Measurements from ENCODE around the gene SCUBE3.

SCUBE3 gene

DNA sequence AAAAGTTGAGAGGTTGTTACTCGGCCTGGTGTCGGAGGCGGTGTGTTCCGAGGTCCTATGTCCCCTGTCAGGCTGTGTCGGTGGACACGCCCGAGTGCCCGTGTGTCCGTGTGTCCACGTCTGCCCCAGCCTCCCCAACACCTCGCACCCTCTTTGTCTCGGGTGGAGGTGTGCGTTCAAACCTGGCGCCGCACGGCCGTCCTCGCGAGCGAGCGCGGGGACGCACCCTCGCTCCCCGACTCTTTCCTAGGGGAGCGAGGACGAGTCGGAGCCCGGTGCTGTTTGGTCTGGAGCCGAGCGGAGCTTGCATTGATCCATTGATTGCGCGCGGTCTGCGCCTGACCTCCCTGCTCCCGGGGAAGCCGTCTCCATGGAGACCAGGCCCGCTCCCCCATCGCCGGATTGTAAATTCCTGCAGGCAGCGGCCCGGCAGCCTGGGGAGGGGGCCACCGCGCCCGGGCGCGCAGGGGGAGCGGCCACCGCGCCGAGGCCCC lies 411 bp upstream of the SCUBE3 start:
- DNase-seq (ENCODE audit: low spot score): peak; percentile 55

DNA sequence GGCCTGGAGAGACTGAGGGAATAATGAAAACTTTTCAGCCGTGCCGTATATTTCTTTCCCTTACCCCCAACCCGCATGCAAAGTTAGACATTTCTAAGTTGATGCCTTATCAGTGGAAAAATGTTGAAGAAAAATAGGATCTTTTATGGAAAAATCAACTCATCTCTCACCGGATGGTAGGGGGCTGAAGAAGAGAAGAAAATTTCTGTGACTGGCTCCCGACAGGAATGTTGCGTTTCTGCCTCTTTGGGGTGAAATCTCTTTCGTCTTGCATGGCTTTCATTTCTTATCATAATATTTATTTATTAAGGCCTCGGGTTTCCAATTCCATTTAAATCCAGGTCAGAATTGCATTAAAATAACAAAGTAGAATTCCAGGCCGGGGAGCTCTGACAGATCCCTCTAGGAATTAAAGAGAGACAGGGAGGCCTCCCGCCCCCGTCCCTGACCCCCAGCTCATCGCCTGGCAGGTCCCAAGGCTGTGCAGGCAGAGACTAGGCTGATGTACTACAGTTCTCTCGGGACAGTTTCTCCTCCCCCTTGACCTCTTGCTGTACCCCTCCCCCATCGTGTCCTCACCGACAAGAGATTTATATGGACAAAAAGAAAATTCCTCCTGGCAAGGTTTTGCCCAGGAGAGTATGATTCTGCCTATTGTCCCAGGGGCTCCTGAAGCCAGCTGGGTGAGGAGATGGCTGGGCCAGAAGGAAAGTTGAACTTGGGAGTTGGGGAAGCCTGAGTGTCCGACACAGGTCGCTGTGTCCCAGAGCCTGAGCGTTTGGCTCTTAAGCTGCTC lies 1.3 kb downstream of the SCUBE3 start:
- DNase-seq (ENCODE audit: low spot score): no peak

DNA sequence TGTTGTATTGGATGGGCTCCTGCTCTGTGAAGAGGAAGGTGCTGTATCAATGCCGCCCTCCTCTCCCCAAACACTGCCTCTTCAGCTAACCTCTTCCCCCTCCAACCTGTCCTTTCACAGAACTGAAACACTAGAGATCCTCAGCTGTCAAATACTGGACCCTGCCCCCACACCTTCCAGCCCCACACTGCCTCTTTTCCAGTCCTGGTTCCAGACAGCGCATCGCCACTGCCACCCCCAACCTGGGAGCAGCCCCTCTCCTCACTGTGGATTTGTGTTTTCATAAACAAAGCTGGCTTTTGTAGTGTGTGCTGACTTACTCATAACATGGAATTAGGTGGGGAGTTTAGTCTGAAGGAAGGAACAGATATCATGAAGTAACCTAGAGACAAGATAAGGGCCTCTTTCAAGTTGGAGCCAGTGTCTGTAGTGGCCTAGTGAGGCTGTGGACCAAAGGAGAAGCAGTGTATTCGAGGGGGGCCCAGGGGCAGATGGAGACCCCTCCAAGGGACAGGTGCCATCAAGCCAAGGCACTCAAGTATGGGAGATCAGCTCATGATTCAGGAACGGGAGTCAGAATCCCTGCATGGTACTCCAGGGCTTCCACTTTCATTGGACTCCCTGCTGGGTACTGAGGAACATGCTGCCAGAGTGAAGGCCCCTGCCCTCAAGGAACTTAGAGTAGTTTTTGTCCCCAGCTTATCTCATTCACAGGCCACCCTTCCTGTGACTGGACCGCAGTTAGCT lies 2.1 kb downstream of the SCUBE3 start:
- DNase-seq (ENCODE audit: low spot score): no peak

DNA sequence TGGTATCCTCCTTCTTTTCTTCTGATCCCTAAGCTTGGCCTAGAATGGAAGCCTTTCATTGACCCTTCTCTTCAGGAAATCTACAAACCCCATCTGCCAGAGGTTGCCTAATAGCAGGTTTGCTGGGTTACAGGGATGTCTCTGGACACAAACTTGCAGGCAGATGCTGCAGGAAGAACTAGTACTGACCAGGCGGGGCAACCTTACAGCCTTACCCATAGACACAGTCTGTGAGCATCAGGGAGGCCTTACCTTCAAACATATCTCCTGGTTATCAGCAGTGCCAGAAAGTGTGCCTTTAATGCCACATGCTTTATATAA lies 2.6 kb downstream of the SCUBE3 start:
- DNase-seq (ENCODE audit: low spot score): no peak

DNA sequence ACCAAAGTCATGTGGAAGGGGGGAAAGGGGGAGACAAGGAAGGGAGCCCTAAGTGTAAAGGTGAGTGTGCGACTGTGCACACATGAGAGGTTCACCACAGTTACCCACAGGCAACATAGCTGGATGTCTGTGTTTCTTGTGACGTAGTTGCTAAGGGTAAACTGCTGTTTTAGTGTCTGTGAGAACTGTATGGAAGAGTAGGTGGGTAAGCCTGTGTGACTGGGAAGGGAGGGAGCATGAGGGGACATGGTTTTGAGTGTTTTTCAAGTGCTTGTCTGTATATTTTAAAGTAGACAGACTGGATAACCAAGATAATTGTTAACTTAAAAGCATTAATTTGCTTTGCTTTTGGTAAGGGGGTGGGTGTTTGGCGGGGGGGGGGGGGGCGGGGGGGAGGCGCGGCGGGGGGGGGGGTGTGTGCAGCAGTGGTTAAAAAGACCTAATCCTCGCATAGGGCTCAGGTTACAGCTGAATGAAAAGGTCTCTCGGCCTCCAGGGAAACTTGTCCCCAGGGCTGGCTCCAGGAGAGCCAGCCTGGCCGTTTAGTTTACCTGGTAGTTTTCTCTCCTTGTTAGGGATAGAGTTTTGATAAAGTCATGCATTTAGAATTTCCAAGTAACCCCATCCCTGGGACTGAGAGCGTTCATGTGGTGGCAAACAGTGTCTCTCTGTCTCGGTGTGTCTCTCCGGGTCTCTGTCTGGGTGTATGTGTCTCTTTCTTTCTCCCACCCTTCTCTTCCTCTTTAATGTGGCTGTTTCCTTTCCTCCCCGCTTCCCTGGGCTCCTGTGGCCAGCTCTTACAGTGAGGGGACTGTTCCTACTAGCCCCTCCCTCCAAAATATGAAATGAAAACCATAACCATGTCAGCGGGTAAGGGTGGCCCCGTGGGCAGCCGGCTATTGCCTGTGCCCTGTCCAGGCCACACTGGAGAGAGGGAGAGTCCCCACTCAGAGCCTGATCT lies 3.4 kb downstream of the SCUBE3 start:
- no peak for DNase-seq (ENCODE audit: low spot score)

DNA sequence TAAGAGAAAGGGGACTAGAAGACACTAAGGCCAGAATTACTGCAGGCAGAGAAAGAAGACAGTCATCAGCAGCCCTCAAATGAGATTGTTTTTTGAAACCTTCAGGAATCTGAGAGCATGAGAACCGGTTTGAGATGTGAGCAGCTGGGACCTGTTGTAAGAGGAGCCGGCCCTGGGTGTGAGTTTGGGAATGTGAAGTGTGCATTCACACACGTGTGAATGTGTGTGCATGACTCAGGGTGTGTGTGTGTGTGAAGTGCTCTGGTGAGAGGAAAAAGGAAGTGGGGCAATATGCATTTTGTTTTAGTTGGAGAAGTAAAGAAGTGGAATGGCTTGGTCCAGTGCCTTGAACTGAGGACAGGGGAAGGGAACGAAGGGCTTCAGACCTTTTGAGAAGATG lies 4.3 kb downstream of the SCUBE3 start:
- DNase-seq (ENCODE audit: low spot score): no peak

DNA sequence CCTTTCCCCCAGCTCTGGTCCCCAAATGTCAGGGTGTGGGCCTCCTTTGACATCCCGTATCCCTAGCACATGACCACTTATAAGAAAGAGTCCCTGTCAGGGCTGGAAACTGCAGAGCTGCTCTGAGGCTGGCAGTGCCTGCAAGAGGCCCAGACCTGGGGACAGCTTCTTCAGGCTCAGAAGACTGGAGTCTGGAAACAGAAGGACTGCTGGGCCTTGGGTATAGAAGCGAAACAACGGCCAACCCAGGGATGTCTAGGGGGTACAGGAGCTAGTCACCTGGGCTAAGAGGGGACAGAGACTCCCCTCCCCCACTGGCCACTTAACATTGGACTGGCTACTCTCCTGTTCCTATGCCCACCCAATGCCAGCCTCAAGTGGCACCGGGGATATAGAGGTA lies 4.7 kb downstream of the SCUBE3 start:
- DNase-seq (ENCODE audit: low spot score): no peak

DNA sequence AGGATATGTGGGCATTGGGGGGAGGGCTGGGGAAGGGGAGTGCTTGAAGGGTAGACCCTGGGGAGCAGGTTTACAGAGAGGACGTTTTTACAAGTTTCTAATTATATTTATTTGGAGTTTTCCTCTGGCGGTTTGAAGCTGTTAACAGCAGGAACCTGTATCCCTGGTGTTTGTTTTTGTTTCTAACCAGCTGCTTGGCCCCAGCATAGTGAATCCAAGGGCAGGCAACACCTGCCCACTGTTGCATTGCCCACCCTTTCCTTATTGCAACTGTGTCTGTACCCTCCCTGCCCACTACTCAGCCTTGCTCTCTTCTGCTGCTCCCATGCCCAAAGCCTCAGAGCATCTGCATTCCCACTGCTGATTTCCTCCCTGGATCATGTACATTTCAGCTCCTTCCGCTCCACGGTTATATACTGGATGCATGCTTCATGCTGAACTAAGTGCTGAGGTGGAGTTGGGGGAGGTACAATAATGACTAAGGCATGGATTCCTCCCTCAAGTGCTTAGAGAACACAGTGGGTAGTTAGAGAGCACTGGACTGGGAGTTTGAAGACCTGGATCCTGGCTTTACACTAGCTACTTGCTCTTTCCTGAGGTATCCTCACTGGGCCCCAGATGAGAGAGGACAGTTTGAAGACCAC lies 6.0 kb downstream of the SCUBE3 start:
- no peak for DNase-seq (ENCODE audit: low spot score)

DNA sequence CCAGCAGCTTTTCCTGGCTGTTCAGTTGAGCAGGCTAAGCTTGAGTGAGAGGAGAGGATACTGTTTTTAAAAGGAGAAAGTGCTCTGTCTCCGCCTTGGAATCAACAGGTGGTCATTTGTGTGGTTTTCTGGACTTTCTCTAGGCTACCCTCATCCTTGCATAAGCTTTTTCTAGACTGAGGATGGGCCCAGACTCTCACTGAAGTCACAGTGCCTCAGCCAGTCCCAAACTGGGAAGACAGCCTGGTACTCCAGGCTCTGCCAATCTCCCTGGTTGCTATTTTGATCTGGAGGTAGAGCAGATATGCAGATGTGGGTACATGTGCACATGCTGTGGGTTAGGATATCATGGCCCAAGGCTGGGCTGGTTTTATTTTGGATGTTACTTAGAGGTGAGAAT lies 7.0 kb downstream of the SCUBE3 start:
- no peak for DNase-seq (ENCODE audit: low spot score)

DNA sequence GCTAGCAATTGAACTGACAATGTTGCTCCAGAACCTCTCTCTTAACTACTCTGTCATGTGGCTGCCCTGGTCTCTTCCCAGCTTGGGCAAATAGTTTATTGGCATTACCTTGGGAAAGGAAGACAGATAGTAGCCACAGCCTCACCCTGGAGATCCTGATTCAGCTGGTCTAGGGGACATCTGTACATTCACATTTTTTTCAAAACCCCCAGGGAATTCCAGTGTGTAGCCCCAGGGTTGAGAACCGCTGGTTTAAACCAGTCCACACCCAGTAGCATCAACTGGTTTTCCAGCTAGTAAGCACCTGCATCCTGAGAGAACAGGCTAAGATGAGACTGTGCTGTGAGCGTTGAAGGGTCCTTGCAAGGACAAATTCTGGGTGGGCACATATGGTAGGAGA lies 9.6 kb downstream of the SCUBE3 start:
- no peak for DNase-seq (ENCODE audit: low spot score)

DNA sequence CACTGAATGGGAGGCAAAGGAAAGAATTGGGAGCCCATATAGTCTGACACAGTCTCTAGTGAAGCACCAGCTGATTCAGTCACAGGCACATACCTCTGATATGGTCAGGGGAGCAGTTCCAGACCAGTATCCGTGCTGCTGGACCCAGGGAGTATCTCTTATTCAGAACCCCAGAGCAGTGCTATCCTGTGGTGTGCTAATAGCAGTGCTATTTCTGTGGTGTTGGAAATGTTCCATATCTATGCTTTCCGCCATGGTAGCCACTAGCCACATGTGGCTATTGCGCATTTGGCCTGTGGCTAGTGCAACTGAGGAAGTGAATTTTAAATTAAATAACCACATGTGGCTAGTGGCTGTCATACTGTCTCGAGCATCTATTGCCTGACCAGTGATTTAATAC lies 11.0 kb downstream of the SCUBE3 start:
- DNase-seq (ENCODE audit: low spot score): no peak

DNA sequence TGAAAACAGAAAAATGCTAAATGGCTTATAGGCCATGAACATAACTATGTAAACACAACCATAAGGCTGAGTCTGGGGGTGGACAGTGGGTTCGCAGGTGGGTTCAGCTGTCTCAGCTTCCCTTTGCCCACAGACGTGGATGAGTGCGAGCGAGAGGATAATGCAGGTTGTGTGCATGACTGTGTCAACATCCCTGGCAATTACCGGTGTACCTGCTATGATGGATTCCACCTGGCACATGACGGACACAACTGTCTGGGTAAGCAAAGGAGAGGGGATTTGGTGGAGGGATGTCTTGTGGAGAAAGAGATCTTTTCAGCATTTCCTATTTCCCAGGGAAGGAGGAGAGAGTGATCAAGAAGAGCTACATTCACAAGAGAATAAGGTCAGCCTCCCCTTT lies 14.7 kb downstream of the SCUBE3 start:
- no peak for DNase-seq (ENCODE audit: low spot score)

DNA sequence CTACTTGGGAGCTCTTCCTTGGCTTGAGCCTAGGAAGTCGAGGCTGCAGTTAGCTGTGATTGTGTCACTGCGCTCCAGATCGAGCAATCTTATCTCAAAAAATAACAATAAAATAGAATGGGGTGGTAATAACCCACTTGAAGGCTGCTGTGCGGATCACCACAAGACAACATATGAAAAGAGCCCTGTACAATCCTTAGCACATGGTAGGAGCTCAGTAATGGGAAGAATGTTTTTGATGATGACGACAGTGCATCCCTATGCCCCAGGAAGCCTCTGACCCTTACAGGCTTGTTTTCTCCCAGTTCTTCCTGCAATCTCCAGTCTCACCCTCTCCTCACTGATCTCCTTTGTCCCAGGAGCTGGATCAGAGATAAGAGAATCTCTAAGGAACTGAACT lies 15.5 kb downstream of the SCUBE3 start:
- DNase-seq (ENCODE audit: low spot score): no peak

DNA sequence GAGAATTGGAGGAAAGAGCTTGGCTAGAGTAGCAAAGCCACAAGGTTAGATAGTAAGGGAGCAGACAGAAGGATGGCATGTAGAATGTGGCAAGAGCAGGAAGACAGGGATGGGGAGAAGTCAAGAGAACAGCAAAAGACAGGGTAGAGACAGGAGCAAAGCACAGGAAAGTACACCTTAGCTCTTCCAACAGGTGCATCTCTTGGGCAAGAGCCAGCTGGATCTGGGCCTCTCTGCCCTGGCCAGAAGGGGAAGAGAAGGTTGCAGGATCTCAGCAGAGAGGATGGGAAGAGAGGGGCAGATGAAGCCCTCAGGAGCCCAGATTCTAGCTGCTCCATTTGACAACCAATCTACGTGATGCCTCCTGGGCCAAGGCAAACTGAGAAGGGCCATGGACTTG lies 16.7 kb downstream of the SCUBE3 start:
- no peak for DNase-seq (ENCODE audit: low spot score)

DNA sequence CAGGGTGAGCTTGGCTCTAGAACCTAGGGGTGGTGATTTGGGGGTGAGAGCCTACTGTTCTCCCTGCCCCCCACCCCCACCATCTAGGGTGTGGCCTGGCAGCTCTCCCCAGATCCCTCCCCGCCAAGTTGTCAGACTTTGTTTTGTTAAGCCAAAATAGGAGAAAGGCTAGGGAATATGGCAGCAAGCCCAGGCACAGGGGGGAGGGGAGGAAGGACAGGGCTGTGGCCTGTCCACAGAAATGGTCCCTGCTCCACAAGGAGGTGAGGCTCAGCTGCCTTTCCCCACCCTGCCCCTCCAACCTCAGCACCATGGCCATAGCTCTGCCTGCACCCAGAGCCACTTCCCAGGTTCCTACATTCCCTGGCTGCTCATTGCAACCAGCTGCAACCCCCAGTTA lies 17.2 kb downstream of the SCUBE3 start:
- DNase-seq (ENCODE audit: low spot score): no peak

DNA sequence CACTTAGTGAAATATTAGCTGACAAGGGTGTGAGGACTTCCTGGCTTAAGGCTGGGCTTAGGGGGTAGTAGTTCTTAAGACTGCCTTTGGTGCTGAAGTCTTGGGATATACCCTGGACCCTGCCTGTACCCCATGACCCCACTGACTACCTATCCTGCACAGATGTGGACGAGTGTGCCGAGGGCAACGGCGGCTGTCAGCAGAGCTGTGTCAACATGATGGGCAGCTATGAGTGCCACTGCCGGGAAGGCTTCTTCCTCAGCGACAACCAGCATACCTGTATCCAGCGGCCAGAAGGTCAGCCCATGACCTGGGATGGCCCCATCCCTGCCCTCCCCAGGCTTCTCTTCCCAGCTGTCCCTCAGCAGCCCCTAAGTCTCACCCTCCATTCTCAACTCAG lies 17.8 kb downstream of the SCUBE3 start:
- DNase-seq (ENCODE audit: low spot score): no peak

DNA sequence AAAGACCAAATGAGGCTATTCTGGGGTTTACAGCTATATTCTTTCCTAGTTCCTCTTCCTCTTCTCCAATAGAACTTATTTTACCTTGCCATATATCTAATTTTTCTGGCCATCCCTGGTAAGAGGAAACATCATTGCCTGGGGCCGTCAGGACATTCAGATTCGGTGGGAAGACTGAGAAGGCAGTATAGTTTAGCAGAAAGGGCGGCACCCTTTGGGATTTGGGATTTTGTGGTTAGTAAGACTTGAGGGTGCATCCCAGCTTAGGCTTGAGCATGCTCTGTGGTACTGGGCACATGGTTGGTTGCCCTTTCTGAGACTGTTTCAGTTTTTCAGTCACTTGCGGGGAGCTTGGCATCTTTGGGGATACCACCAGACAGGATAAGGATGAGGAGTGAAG lies 21.1 kb downstream of the SCUBE3 start:
- no peak for DNase-seq (ENCODE audit: low spot score)

DNA sequence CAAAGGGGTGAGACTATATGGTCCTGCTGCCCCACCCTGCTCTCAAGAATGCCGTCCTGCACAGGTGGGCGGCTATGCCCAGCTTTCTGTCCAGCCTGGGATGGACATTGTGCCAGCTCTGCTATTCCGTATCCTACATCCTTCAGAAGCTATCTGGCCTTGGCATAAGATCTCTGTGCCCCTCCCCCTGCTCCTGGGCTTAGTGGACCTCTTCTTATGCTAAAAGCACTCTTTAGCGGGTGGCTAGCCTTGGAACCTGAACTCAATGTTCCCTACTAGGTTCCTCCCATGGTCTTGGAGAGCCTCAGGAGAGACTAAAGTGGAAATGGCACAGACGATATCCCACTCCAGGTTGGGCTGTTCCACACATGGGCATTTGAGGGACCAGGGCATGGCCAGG lies 22.5 kb downstream of the SCUBE3 start:
- no peak for DNase-seq (ENCODE audit: low spot score)

DNA sequence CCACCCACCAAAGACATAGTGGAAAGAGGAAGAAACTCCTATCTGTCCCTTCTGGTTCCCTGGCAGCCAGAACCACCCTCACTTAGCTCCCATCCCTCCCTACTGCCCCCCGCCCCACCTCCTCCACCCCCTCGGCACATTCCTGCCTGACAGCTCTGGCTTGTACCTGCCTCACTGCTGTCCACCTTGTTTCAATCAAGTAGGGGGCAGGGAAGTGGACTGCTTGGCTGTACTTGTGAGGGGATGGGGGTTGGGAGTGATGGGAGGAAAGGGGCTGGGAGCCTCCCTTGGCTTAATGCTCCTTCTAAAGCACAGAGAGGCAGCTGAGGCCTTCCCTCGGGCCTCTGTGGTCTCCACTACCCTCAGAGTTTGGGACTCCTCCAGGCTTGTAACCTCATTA lies 23.7 kb downstream of the SCUBE3 start:
- no peak for DNase-seq (ENCODE audit: low spot score)

DNA sequence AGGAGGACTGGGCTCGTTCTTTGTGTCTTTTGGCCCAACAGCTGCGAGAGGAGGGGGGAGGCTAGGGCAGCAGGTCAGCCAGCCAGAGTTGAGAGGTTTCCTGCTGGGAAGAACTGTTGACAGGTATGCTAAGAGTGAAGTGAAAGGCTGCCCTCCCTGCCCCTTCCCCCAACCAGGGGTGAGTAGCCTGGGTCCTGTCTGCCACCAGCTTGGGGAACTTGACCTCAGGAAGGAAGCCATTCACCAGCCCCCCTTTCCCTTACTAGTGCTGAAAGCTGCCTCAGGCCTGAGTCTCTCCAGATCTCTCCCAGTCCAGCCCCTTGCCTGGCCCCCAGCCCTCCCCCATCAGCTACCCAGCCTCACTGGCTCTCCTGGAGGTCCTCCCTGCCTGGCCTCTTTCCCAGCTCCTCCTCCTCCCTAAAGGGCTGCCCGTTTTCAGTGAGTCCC lies 25.1 kb downstream of the SCUBE3 start:
- no peak for DNase-seq (ENCODE audit: low spot score)

DNA sequence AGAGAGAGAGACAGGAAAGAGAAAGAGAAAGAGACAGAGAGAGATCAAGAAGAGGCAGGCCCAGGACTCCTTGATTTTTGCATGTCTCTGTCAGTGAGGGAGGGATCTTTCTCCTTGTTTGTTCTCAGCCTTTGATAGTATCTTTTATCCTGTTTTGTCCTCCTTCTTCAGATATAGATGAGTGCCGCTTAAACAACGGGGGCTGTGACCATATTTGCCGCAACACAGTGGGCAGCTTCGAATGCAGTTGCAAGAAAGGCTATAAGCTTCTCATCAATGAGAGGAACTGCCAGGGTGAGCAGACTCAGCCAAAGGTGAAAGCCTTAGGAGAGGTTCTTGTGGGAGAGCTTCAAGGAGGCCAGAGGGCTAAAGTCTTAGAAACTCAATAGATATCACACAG lies 25.8 kb downstream of the SCUBE3 start:
- DNase-seq (ENCODE audit: low spot score): no peak
